ENCODE measurements around the gene PIEZO1.
A peak's percentile ranks its signal among the peaks of the same experiment; 100 is the strongest.

Gene PIEZO1

DNA sequence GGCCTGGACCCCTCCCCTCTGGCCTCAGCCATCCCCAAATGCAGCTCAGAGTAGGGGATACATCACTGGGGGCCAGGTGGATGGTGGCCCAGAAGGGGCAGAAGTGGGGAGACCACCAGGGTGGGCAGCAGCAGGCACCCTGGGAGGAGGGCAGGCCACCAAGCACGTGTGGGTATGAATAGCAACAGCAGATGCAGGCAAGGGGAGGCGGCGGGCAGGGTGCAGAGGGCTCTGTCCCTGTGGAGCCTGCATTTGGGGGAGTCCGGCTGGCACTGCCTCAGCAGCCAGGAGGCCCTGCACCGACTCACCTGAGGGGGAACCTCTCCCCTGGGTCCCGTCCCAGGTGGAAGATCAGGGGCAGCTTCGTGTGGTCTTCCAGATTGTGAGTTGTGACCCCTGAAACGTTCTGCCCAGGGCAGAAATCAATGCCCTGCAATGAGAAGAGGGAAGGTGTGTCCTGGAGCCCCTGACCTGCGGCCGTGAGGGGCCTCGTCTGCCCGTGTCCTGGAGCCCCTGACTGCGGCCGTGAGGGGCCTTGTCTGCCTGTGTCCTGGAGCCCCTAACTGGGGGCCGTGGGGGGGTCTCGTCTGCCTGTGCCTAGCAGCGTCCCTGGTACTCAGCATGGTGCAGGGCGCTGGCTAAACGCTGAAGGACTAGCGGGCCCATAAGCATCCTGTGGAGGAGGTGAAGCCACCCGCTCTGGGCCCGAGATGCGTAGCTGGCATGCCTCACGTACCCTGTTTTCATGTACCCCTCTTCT is 37.4 kb upstream of the PIEZO1 start:
- no peaks in the 10 kb centered on the region for H3K9me3 ChIP-seq (ENCODE audit: control insufficient read depth, insufficient read depth, low read length)
- no peaks in the 10 kb centered on the region; the same call in 1 of the 2 replicates for H3K4me1 ChIP-seq (ENCODE audit: insufficient read depth, low read length)
- H3K36me3 ChIP-seq (ENCODE audit: insufficient read depth, low read length) = no peaks in the 10 kb centered on the region; the same call in 1 of the 2 replicates
- no peak overlapping the region for H3K9ac ChIP-seq (ENCODE audit: low read depth, low read length)

GRCh38 chr16:88821168-88821850 is 36.3 kb upstream of the PIEZO1 start:
- no peaks in the 10 kb centered on the region; the same call in 1 of the 2 replicates for H3K4me1 ChIP-seq (ENCODE audit: insufficient read depth, low read length)
- no peaks in the 10 kb centered on the region; the same call in 1 of the 2 replicates for H3K36me3 ChIP-seq (ENCODE audit: insufficient read depth, low read length)
- no peaks in the 10 kb centered on the region for H3K9me3 ChIP-seq (ENCODE audit: control insufficient read depth, insufficient read depth, low read length)
- H3K9ac ChIP-seq (ENCODE audit: low read depth, low read length) = no peak overlapping the region

GRCh38 chr16:88820385-88821025 is 35.5 kb upstream of the PIEZO1 start:
- no peaks in the 10 kb centered on the region; the same call in 1 of the 2 replicates for H3K36me3 ChIP-seq (ENCODE audit: insufficient read depth, low read length)

GRCh38 chr16:88819126-88819525 is 34.1 kb upstream of the PIEZO1 start:
- Histone ChIP-seq H3K4me1 (ENCODE audit: insufficient read depth, low read length) (no peaks in the 10 kb centered on the region; the same call in 1 of the 2 replicates), H3K9ac (ENCODE audit: low read depth, low read length) (no peak overlapping the region), H3K36me3 (ENCODE audit: insufficient read depth, low read length) (no peaks in the 10 kb centered on the region), H3K9me3 (ENCODE audit: control insufficient read depth, insufficient read depth, low read length) (no peaks in the 10 kb centered on the region)

More at GRCh38 chr16:88820385-88821025, 35.5 kb upstream of the PIEZO1 start:
- Histone ChIP-seq H3K4me1 (ENCODE audit: insufficient read depth, low read length) (no peaks in the 10 kb centered on the region; the same call in 1 of the 2 replicates), H3K9ac (ENCODE audit: low read depth, low read length) (no peak overlapping the region), H3K9me3 (ENCODE audit: control insufficient read depth, insufficient read depth, low read length) (no peaks in the 10 kb centered on the region)

DNA sequence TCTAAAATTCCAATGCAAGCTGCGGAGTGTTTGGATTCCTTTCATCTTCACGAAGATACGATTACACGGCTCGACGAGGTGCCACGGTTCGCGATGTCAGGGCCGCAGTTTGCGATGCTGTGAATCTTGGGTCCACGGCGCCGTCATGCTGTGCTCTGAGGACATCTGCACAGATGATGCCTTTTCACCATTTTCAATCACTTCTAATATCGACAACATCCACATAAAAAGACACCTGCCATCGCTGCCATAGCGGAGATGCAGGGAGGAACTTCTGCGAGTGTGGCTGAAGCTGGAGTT is 33.5 kb upstream of the PIEZO1 start:
- Histone ChIP-seq H3K9ac (ENCODE audit: low read depth, low read length) (no peak overlapping the region), H3K9me3 (ENCODE audit: control insufficient read depth, insufficient read depth, low read length) (no peaks in the 10 kb centered on the region), H3K4me1 (ENCODE audit: insufficient read depth, low read length) (no peaks in the 10 kb centered on the region; the same call in 1 of the 2 replicates), H3K36me3 (ENCODE audit: insufficient read depth, low read length) (no peaks in the 10 kb centered on the region)

- H3K9me3 ChIP-seq (ENCODE audit: control insufficient read depth, insufficient read depth, low read length) = no peaks in the 10 kb centered on the region
- H3K9ac ChIP-seq (ENCODE audit: low read depth, low read length) = no peak overlapping the region
- H3K36me3 ChIP-seq (ENCODE audit: insufficient read depth, low read length) = no peaks in the 10 kb centered on the region
- no peaks in the 10 kb centered on the region; the same call in 1 of the 2 replicates for H3K4me1 ChIP-seq (ENCODE audit: insufficient read depth, low read length)
Measured at GRCh38 chr16:88817785-88818574, 33.0 kb upstream of the PIEZO1 start.

DNA sequence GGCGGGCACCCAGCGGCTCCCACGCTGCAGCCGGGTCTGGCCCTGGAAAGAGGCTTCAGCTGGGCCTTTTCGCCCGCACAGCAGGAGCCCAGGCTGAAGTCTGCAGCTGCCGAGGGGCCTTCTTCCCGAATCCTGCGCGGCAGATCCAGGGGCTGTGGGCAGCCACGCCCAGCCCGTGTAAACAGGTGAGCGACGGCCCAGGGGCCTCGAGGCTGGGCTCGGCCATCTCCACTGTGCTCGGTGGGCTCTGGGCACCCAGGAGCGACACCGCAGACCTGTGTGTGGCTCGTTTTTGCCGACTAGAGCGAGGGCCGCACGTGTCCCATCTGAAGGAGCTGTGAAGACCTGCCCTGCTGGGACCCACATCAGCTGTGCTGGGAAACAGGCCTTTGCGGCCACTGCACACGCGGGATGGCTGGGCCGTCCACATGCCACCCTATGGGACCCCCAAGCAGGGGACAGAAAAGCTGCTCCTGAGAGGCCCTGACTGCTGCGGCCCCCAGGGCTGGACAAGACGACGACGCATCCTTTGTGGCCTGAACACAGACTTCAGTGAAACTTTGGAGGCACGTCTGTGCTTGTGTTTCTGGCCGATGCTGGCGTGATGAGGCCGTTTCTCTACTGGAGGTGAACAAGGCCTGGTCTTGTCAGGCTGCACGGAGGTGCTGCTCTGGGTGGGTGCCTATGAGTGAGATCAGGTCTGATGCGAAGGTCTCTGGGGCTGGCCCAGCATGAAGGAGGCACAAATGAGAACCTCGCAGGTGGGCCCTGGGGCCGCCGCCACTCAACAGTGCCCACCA is 31.9 kb upstream of the PIEZO1 start:
- H3K36me3 ChIP-seq (ENCODE audit: insufficient read depth, low read length) = no peaks in the 10 kb centered on the region
- H3K9ac ChIP-seq (ENCODE audit: low read depth, low read length) = no peak overlapping the region

GRCh38 chr16:88815901-88816589 is 31.0 kb upstream of the PIEZO1 start:
- Histone ChIP-seq H3K4me1 (ENCODE audit: insufficient read depth, low read length) (no peaks in the 10 kb centered on the region; the same call in 1 of the 2 replicates), H3K9me3 (ENCODE audit: control insufficient read depth, insufficient read depth, low read length) (no peaks in the 10 kb centered on the region), H3K36me3 (ENCODE audit: insufficient read depth, low read length) (no peaks in the 10 kb centered on the region), H3K9ac (ENCODE audit: low read depth, low read length) (no peak overlapping the region)

More for the DNA sequence above, 31.9 kb upstream of the PIEZO1 start:
- no peaks in the 10 kb centered on the region; the same call in 1 of the 2 replicates for H3K4me1 ChIP-seq (ENCODE audit: insufficient read depth, low read length)
- H3K9me3 ChIP-seq (ENCODE audit: control insufficient read depth, insufficient read depth, low read length) = no peaks in the 10 kb centered on the region

DNA sequence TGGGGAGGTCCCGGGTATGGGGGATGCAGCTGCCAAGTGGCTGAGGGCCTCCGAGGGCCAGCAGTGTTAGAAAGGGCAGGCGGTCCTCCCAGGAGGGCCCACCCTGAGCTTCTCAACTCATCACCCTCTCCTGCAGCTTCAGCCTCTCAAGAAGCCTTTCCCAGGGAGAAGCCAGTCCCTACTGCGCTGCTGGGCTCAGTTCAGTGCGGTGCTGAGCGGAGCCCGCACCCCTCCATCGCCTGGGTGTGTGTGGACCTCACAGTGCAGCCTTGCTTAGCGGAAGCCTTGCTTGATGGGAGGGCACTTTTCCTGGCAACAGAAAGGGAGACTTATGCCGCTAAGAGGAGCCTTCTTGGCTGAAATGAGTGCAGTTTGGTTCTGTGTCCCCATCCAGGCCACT is 30.2 kb upstream of the PIEZO1 start:
- H3K4me1 ChIP-seq (ENCODE audit: insufficient read depth, low read length) = peaks cover 7% of the 10 kb centered on the region; the same call in 1 of the 2 replicates
- no peaks in the 10 kb centered on the region for H3K9me3 ChIP-seq (ENCODE audit: control insufficient read depth, insufficient read depth, low read length)
- H3K36me3 ChIP-seq (ENCODE audit: insufficient read depth, low read length) = no peaks in the 10 kb centered on the region
- no peak overlapping the region for H3K9ac ChIP-seq (ENCODE audit: low read depth, low read length)

GRCh38 chr16:88814144-88814502 is 29.1 kb upstream of the PIEZO1 start:
- Histone ChIP-seq H3K36me3 (ENCODE audit: insufficient read depth, low read length) (no peaks in the 10 kb centered on the region), H3K4me1 (ENCODE audit: insufficient read depth, low read length) (peaks cover 7% of the 10 kb centered on the region; the same call in 1 of the 2 replicates), H3K9me3 (ENCODE audit: control insufficient read depth, insufficient read depth, low read length) (no peaks in the 10 kb centered on the region), H3K9ac (ENCODE audit: low read depth, low read length) (no peak overlapping the region)

DNA sequence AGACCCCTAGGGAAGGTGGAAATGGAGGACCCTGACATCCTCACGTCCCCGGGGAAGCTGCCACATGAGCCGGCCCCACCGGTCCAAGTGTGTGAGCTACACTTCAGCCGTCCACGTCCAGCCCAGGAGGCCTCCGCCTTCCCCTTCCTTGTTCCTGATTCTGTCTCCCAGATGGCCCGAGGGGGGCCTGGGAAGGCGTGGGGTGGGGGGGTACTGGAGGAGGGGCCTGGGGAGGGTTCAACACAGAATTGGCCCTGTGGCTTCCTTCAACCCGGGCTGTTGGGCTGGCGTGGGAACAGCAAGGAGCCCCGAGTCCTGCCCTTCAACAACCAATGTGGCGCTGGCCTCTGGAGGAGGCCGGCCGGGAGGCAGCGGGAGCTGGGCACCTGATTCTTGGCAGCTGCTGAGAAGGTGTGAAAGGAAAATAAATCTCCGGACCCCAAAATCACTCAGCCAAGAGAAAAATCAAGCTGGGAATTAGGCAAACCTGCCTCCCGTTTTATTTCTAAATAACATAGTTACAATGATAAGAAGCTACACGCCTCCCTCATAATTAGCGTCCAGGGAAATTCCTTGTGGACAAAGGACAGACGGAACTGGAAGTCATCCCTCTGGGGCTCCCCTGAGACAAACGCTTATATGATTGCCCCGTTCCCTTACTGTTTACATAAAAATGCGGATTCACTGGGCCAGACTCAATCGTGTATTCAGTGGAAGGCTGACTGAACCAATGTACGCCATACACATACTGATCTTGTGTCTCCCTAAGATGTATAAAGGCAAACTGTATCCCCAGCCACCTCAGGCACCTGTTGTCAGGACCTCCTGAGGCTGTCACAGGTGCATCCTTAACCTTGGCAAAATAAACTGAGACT is 28.5 kb upstream of the PIEZO1 start:
- Histone ChIP-seq H3K36me3 (ENCODE audit: insufficient read depth, low read length) (no peaks in the 10 kb centered on the region), H3K9ac (ENCODE audit: low read depth, low read length) (no peak overlapping the region), H3K9me3 (ENCODE audit: control insufficient read depth, insufficient read depth, low read length) (no peaks in the 10 kb centered on the region), H3K4me1 (ENCODE audit: insufficient read depth, low read length) (peaks cover 7% of the 10 kb centered on the region; the same call in 1 of the 2 replicates)

GRCh38 chr16:88812513-88813268 is 27.7 kb upstream of the PIEZO1 start:
- H3K9me3 ChIP-seq (ENCODE audit: control insufficient read depth, insufficient read depth, low read length) = no peaks in the 10 kb centered on the region
- peak overlapping the region; percentile 86 for H3K9ac ChIP-seq (ENCODE audit: low read depth, low read length)
- no peaks in the 10 kb centered on the region for H3K36me3 ChIP-seq (ENCODE audit: insufficient read depth, low read length)
- H3K4me1 ChIP-seq (ENCODE audit: insufficient read depth, low read length) = 0 out of 2 replicates have a peak, but pooled peaks cover 7% of the 10 kb centered on the region

Measured in ES-I3 (cell line).